Liver (tissue), 9 donors: Measurements from ENCODE around the gene MEIOC. TPM values are rescaled to one million over a fixed set of nuclear protein-coding genes. Genes with fewer than 3 reads are reported as not detected.

Experiments used
- DNase-seq: peaks from one replicate; pipeline ENCODE4 v3.0.0-alpha.2; 2017; ENCODE audit warnings: low spot score
- H3K27ac ChIP-seq, 2 donors: one replicate each; pipeline ENCODE4 v1.7.0; 2013; ENCODE audit warnings: inconsistent platforms in 2 of 2, low read length in 2 of 2, control low read depth in 1 of 2, low read depth in 1 of 2, mild to moderate bottlenecking in 1 of 2
- H3K27me3 ChIP-seq, 4 donors: one replicate each; pipeline versions ENCODE4 v1.6.1 to v1.7.0; 2013; ENCODE audit warnings: low read length in 3 of 4, inconsistent platforms in 1 of 4, mild to moderate bottlenecking in 1 of 4, moderate library complexity in 1 of 4; ENCODE audit not compliant: control insufficient read depth in 4 of 4, insufficient read depth in 4 of 4
- H3K36me3 ChIP-seq, 4 donors: one replicate each; pipeline versions ENCODE4 v1.6.1 to v1.7.0; 2013; ENCODE audit warnings: low read length in 3 of 4, mild to moderate bottlenecking in 3 of 4, low read depth in 1 of 4, moderate library complexity in 1 of 4; ENCODE audit not compliant: control insufficient read depth in 4 of 4, insufficient read depth in 3 of 4
- H3K4me1 ChIP-seq, 4 donors: one replicate each; pipeline versions ENCODE4 v1.6.1 to v1.7.0; 2013; ENCODE audit warnings: low read length in 3 of 4, mild to moderate bottlenecking in 3 of 4, moderate library complexity in 1 of 4; ENCODE audit not compliant: control insufficient read depth in 4 of 4, insufficient read depth in 4 of 4
- H3K4me3 ChIP-seq, 3 donors: one replicate each; pipeline versions ENCODE4 v1.6.1 to v1.7.0; 2013; ENCODE audit warnings: low read length in 3 of 3, control low read depth in 1 of 3, low read depth in 1 of 3, mild to moderate bottlenecking in 1 of 3
- H3K9ac ChIP-seq, 2 donors: one replicate each; pipeline ENCODE4 v1.7.0; 2013; ENCODE audit warnings: low read length in 2 of 2, mild to moderate bottlenecking in 2 of 2, moderate library complexity in 2 of 2, control low read depth in 1 of 2, low read depth in 1 of 2
- H3K9me3 ChIP-seq, 4 donors: one replicate each; pipeline versions ENCODE4 v1.6.1 to v1.7.0; 2013; ENCODE audit warnings: low read length in 3 of 4; ENCODE audit not compliant: control insufficient read depth in 4 of 4
- FOXA1 ChIP-seq: IDR thresholded peaks from 2 replicates; pipeline ENCODE4 v1.6.1; 2016; ENCODE audit warnings: antibody characterized with exemption
- FOXA2 ChIP-seq: IDR thresholded peaks from 2 replicates; pipeline ENCODE4 v1.6.1; 2016; ENCODE audit warnings: antibody characterized with exemption
- HNF4A ChIP-seq, 2 donors: conservative IDR thresholded peaks; 2 replicates each; pipeline ENCODE4 v1.6.1; 2016; ENCODE audit warnings: antibody characterized with exemption in 2 of 2, mild to moderate bottlenecking in 2 of 2
- JUND ChIP-seq, 2 donors: IDR thresholded peaks; 2 replicates each; pipeline ENCODE4 v1.6.1; 2016; ENCODE audit warnings: antibody characterized with exemption in 2 of 2
- MAX ChIP-seq: IDR thresholded peaks from 2 replicates; pipeline ENCODE4 v1.6.1; 2016; ENCODE audit warnings: antibody characterized with exemption
- NR2F2 ChIP-seq: IDR thresholded peaks from 2 replicates; pipeline ENCODE4 v1.6.1; 2016; ENCODE audit warnings: antibody characterized with exemption
- RAD21 ChIP-seq, 2 donors: IDR thresholded peaks; 2 replicates each; pipeline ENCODE4 v1.6.1; 2016; ENCODE audit warnings: antibody characterized with exemption in 2 of 2, mild to moderate bottlenecking in 2 of 2
- RXRA ChIP-seq, 2 donors: IDR thresholded peaks; 2 replicates each; pipeline ENCODE4 v1.6.1; 2017 to 2018; ENCODE audit warnings: antibody characterized with exemption in 2 of 2, mild to moderate bottlenecking in 1 of 2
- SP1 ChIP-seq: IDR thresholded peaks from 2 replicates; pipeline ENCODE4 v1.6.1; 2018; ENCODE audit warnings: antibody characterized with exemption, mild to moderate bottlenecking
- WGBS: extraction: QIAGEN DNeasy Blood & Tissue Kit; methylation state at CpG from one replicate; pipeline ENCODE4 v1.1.7; 2013; 5-methylcytosine and 5-hydroxymethylcytosine counted together
- polyA plus RNA-seq, 2 donors: library from polyadenylated mRNA; stranded (reverse) in 1 of 2; unstranded in 1 of 2; fragments of 200-250 nt in 1 of 2; fragments of >200 nt in 1 of 2; fragmentation: Nextera tagmentation in 1 of 2; extraction: Ambion mirVana in 1 of 2; gene quantifications; one replicate each; pipeline versions ENCODE4 v1.2.1 to v1.2.3, GENCODE V29; 2013 to 2015
- total RNA-seq, 2 donors: library from RNA; depleted of rRNA; stranded (reverse); fragments of >200 nt; gene quantifications; one replicate each; pipeline ENCODE4 v1.2.3, GENCODE V29; 2014
- TF ChIP-seq, protein P1 (sequence below): IDR thresholded peaks from 2 replicates; pipeline ENCODE4 v1.6.1; 2016; ENCODE audit warnings: antibody characterized with exemption
- TF ChIP-seq, protein P2 (sequence below): IDR thresholded peaks from 2 replicates; pipeline ENCODE4 v1.6.1; 2016; ENCODE audit warnings: antibody characterized with exemption, mild to moderate bottlenecking
- TF ChIP-seq, protein P3 (sequence below): fragments of 150-350 bp; IDR thresholded peaks from 2 replicates; pipeline ENCODE4 v1.5.1; 2017; ENCODE audit warnings: improper control_type of control experiment, low read depth, low read length; ENCODE audit not compliant: missing input control
- donor health status: healthy.
- donor health status: healthy.
- donor health status: healthy.
- donor health status: healthy.
- donor health status: healthy.

Gene MEIOC
- total and polyA plus RNA-seq, 4 donors, result 0.31 TPM; not detected in 3

- TF ChIP-seq, protein P1, sequence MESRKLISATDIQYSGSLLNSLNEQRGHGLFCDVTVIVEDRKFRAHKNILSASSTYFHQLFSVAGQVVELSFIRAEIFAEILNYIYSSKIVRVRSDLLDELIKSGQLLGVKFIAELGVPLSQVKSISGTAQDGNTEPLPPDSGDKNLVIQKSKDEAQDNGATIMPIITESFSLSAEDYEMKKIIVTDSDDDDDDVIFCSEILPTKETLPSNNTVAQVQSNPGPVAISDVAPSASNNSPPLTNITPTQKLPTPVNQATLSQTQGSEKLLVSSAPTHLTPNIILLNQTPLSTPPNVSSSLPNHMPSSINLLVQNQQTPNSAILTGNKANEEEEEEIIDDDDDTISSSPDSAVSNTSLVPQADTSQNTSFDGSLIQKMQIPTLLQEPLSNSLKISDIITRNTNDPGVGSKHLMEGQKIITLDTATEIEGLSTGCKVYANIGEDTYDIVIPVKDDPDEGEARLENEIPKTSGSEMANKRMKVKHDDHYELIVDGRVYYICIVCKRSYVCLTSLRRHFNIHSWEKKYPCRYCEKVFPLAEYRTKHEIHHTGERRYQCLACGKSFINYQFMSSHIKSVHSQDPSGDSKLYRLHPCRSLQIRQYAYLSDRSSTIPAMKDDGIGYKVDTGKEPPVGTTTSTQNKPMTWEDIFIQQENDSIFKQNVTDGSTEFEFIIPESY, result peak; percentile 98
- TF ChIP-seq MAX (peak; percentile 54), NR2F2 (no peak), SP1 (peak; percentile 38)
- TF ChIP-seq, protein P2, sequence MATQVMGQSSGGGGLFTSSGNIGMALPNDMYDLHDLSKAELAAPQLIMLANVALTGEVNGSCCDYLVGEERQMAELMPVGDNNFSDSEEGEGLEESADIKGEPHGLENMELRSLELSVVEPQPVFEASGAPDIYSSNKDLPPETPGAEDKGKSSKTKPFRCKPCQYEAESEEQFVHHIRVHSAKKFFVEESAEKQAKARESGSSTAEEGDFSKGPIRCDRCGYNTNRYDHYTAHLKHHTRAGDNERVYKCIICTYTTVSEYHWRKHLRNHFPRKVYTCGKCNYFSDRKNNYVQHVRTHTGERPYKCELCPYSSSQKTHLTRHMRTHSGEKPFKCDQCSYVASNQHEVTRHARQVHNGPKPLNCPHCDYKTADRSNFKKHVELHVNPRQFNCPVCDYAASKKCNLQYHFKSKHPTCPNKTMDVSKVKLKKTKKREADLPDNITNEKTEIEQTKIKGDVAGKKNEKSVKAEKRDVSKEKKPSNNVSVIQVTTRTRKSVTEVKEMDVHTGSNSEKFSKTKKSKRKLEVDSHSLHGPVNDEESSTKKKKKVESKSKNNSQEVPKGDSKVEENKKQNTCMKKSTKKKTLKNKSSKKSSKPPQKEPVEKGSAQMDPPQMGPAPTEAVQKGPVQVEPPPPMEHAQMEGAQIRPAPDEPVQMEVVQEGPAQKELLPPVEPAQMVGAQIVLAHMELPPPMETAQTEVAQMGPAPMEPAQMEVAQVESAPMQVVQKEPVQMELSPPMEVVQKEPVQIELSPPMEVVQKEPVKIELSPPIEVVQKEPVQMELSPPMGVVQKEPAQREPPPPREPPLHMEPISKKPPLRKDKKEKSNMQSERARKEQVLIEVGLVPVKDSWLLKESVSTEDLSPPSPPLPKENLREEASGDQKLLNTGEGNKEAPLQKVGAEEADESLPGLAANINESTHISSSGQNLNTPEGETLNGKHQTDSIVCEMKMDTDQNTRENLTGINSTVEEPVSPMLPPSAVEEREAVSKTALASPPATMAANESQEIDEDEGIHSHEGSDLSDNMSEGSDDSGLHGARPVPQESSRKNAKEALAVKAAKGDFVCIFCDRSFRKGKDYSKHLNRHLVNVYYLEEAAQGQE, result peak; percentile 59
These were observed 52.4 kb downstream of the MEIOC start, which contains the start of gene DBF4B (continued) for GRCh38 chr17:44708401-44709263.

DNA sequence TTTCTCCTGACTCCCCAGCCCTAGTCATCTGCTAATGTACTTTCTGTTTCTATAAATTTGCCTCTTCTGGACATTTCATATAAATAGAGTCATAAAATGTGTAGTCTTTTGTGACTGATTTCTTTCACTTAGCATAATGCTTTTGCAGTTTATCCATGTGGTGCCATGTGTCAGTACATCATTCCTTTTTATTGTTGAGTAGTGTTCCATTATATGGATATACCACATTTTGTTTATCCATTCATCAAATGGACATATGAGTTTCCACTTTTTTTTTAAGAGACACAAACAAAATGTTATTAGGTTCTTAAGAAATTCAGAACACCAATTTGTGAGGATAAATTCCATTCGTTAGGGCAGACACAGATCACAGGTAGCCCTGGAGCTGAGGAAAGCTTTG is 63.2 kb downstream of the MEIOC start:
- WGBS, result 94% methylated on average over 1 of the region's 1 CpG
- H3K9ac ChIP-seq, result no peak overlapping the region
- no peak for TF ChIP-seq NR2F2
- no peak for TF ChIP-seq FOXA2
- TF ChIP-seq, protein P1, result no peak
- TF ChIP-seq, protein P2, result no peak
- TF ChIP-seq, protein P3, sequence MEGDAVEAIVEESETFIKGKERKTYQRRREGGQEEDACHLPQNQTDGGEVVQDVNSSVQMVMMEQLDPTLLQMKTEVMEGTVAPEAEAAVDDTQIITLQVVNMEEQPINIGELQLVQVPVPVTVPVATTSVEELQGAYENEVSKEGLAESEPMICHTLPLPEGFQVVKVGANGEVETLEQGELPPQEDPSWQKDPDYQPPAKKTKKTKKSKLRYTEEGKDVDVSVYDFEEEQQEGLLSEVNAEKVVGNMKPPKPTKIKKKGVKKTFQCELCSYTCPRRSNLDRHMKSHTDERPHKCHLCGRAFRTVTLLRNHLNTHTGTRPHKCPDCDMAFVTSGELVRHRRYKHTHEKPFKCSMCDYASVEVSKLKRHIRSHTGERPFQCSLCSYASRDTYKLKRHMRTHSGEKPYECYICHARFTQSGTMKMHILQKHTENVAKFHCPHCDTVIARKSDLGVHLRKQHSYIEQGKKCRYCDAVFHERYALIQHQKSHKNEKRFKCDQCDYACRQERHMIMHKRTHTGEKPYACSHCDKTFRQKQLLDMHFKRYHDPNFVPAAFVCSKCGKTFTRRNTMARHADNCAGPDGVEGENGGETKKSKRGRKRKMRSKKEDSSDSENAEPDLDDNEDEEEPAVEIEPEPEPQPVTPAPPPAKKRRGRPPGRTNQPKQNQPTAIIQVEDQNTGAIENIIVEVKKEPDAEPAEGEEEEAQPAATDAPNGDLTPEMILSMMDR, result no peak
- no peak for TF ChIP-seq FOXA1
- no peak for TF ChIP-seq JUND (IDR thresholded peaks at IDR 0.05)
- no peak for TF ChIP-seq MAX
- TF ChIP-seq HNF4A (conservative IDR thresholded peaks at IDR 0.05), result no peak
- TF ChIP-seq RAD21 (IDR thresholded peaks at IDR 0.05), result no peak
- TF ChIP-seq RXRA (IDR thresholded peaks at IDR 0.05), result no peak
- H3K27ac ChIP-seq, result no peak overlapping the region
- H3K4me3 ChIP-seq, result no peak overlapping the region
- no peaks in the 10 kb centered on the region for H3K4me1 ChIP-seq
- H3K9me3 ChIP-seq, result no peaks in the 10 kb centered on the region
- H3K36me3 ChIP-seq, result no peaks in the 10 kb centered on the region
- H3K27me3 ChIP-seq, result no peaks in the 10 kb centered on the region
- DNase-seq, result no peak
